ENCODE results near the gene AGAP9. TPM values are rescaled to one million over a fixed set of nuclear protein-coding genes. Genes with fewer than 3 reads are reported as not detected.
A peak's percentile ranks its signal among the peaks of the same experiment; 100 is the strongest.
"Not testable (repeated sequence)": the region's sequence is repeated elsewhere in the genome, so short reads cannot be mapped to it uniquely, and the experiment has no call there.

The AGAP9 gene
- 7.4 TPM for total RNA-seq (2021; ENCODE audit: unreplicated experiment)
- 5.9 and 7.8 TPM in 2 replicates for polyA plus RNA-seq (2012)
- Bru-seq, nascent RNA, result percentile 68 among the genes with signal in this experiment
- percentile 78 among the genes with signal in this experiment for BruChase-seq, experiment 1, labeled RNA remaining after a 6-hour chase
- percentile 79 among the genes with signal in this experiment for BruChase-seq, experiment 2, labeled RNA remaining after a 2-hour chase
- long read RNA-seq, partial matches to known transcripts, result 0 of 1 reads
- long read RNA-seq, other reads (novel, unspliced or antisense), result 1 of 1 reads

DNA sequence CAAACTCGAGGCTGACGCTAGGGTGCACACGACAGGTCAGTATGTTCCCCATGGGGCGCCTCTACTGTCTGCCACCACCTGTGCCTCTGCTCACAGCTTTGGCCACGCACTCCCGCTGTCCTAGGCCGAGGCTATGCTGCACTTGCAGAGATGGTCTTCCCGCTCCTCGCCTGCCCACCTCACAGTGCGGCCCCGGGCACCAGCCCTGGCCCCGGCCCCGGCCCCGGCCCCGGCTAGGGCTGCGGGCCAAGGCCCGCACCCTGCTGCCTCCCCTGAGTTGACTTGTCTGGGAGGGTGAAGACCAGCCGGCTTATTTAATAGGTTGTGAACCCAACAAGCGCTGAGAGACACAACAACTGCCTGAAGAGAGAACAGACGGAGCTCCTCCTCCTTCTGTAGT is at the start of gene AGAP9:
TSS of gene AGAP9 (minus strand) at position 164 of the 400 bp plus-strand sequence. CDS start at position 52, 112 bp downstream.
- H2AFZ ChIP-seq (ENCODE audit: low read depth, low read length, poor library complexity, severe bottlenecking); H3K79me2 ChIP-seq (ENCODE audit: insufficient read depth, low read length); H3K4me2 ChIP-seq (ENCODE audit: low read length); H4K20me1 ChIP-seq (ENCODE audit: insufficient read depth); H3K9me2 ChIP-seq (ENCODE audit: insufficient read depth); BruUV-seq (replicated peaks); H3K27me3 ChIP-seq (ENCODE audit: insufficient read depth, low read length); DNase-seq (ENCODE audit: low read depth, low spot score); ATAC-seq; H3K9ac ChIP-seq (ENCODE audit: low read length); RAD21 ChIA-PET (ENCODE audit: low non-redundant PET in 1 of 2, low total read pairs in 2 of 2, uncharacterized antibody in 2 of 2, unreplicated experiment in 2 of 2); H3K27ac ChIP-seq (ENCODE audit: low read depth, low read length); H3K4me3 ChIP-seq (replicated peaks in 1 of 2; ENCODE audit: low read depth in 1 of 2, low read length in 2 of 2); intact Hi-C loops (cut with micrococcal nuclease); H3K4me1 ChIP-seq (ENCODE audit: control insufficient read depth in 1 of 2, insufficient read depth in 2 of 2, low read length in 2 of 2); H3K9me3 ChIP-seq (ENCODE audit: control insufficient read depth in 1 of 2, insufficient read depth in 1 of 2, low read depth in 1 of 2, low read length in 2 of 2); CTCF ChIA-PET; H3K36me3 ChIP-seq (ENCODE audit: control insufficient read depth in 1 of 2, insufficient read depth in 2 of 2, low read length in 2 of 2); POLR2A ChIA-PET: not testable (repeated sequence)

DNA sequence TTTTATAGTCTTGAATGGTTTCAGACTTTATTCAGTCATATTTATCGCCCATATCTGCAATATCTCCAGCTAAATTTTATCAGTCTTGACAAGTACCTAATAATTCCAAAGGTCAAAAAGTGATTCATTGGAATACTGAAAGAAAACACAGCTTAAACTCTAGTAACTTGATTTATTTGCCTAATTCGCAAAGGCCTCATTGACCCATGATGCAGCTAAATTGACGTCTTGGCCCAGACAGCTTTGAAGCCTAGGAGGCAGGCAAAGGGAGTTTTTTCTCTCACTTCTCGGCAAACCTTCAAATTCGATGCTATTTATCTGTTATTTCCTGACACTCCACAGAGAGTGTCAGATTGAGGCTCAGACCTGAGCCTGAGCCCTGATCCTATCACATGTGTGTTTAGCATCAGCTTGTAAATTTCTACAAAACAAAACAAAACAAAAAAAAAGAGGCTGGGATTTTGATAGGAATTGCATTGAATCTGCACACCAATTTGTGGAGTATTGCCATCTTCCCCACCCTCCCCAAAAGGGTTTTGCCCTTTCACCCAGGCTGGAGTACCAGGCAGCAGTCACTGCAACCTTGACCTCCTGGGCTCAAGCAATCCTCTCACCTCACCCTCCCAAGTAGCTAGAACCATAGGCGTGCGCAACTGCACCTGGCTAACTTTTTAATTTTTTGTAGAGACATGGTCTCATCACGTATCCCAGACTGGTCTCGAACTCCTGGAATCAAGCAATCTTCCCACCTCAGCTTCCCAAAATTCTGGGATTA is 47.9 kb upstream of the AGAP9 start:
- H3K4me1 ChIP-seq (ENCODE audit: control insufficient read depth in 1 of 2, insufficient read depth in 2 of 2, low read length in 2 of 2); CTCF ChIA-PET; H2AFZ ChIP-seq (ENCODE audit: low read depth, low read length, poor library complexity, severe bottlenecking); H3K79me2 ChIP-seq (ENCODE audit: insufficient read depth, low read length); H3K36me3 ChIP-seq (ENCODE audit: control insufficient read depth in 1 of 2, insufficient read depth in 2 of 2, low read length in 2 of 2); H3K9me2 ChIP-seq (ENCODE audit: insufficient read depth); intact Hi-C loops (cut with micrococcal nuclease); DNase-seq (ENCODE audit: low read depth, low spot score); ATAC-seq; H3K27ac ChIP-seq (ENCODE audit: low read depth, low read length); H3K4me2 ChIP-seq (ENCODE audit: low read length); RAD21 ChIA-PET (ENCODE audit: low non-redundant PET in 1 of 2, low total read pairs in 2 of 2, uncharacterized antibody in 2 of 2, unreplicated experiment in 2 of 2); H3K9me3 ChIP-seq (ENCODE audit: control insufficient read depth in 1 of 2, insufficient read depth in 1 of 2, low read depth in 1 of 2, low read length in 2 of 2); H3K9ac ChIP-seq (ENCODE audit: low read length); H4K20me1 ChIP-seq (ENCODE audit: insufficient read depth); POLR2A ChIA-PET; H3K4me3 ChIP-seq (replicated peaks in 1 of 2; ENCODE audit: low read depth in 1 of 2, low read length in 2 of 2); BruUV-seq (replicated peaks); H3K27me3 ChIP-seq (ENCODE audit: insufficient read depth, low read length): not testable (repeated sequence)

DNA sequence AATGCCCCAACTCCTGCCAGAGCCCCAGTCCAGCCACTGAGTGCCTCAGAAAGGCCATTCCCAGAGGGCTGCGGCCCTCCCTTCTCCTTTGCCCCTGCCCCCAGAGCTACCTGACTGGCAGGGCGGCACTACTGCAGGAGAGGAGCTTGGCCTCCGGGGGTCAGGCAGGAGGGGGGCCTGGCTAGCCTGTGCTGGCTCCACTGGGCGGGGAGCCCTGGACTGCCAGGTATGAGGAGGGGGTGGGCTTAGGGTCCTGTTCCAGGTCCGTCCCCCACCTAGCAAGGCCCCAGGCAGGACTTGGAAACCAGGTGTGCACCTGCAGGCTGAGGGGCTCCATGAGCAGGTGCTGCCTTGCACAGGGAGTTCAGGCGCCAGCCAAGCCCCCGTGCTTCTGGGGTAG is 43.3 kb upstream of the AGAP9 start:
- H3K4me3 ChIP-seq (replicated peaks in 1 of 2; ENCODE audit: low read depth in 1 of 2, low read length in 2 of 2); RAD21 ChIA-PET (ENCODE audit: low non-redundant PET in 1 of 2, low total read pairs in 2 of 2, uncharacterized antibody in 2 of 2, unreplicated experiment in 2 of 2); ATAC-seq; H3K9me3 ChIP-seq (ENCODE audit: control insufficient read depth in 1 of 2, insufficient read depth in 1 of 2, low read depth in 1 of 2, low read length in 2 of 2); BruUV-seq (replicated peaks); H3K36me3 ChIP-seq (ENCODE audit: control insufficient read depth in 1 of 2, insufficient read depth in 2 of 2, low read length in 2 of 2); H3K79me2 ChIP-seq (ENCODE audit: insufficient read depth, low read length); intact Hi-C loops (cut with micrococcal nuclease); DNase-seq (ENCODE audit: low read depth, low spot score); H3K27me3 ChIP-seq (ENCODE audit: insufficient read depth, low read length); H3K4me1 ChIP-seq (ENCODE audit: control insufficient read depth in 1 of 2, insufficient read depth in 2 of 2, low read length in 2 of 2); POLR2A ChIA-PET; H2AFZ ChIP-seq (ENCODE audit: low read depth, low read length, poor library complexity, severe bottlenecking); H3K4me2 ChIP-seq (ENCODE audit: low read length); H3K9ac ChIP-seq (ENCODE audit: low read length); H3K27ac ChIP-seq (ENCODE audit: low read depth, low read length); H4K20me1 ChIP-seq (ENCODE audit: insufficient read depth); H3K9me2 ChIP-seq (ENCODE audit: insufficient read depth); CTCF ChIA-PET: not testable (repeated sequence)

DNA sequence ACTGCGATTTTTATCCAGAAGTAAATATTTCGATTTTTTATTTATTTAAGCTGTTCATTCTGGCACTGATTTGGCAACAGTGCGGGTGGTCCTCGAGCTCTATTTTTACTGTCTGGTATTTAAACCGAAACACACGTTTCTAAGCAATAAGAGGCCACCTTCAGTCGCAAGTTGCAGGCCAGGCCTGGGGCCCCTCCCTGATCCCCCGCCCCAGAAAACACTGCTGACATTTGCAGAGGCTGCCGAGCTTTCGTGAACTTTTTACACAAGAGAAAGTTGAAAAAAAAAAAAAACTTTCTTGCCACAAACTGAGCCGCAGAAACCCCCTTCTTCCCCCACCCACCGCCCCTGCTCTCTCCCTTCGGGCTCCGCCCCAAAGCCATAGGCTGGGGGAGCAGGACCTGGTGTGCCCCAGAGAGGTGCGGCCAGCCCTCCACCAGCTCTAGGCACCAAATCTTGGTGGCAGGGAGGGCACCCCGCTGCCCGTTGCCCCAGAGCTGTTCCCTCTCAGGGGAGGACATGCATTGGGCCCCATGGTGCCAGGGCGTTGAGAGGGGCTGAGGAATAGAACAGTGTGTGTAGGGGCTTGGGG is 42.8 kb upstream of the AGAP9 start:
- ATAC-seq; DNase-seq (ENCODE audit: low read depth, low spot score); H2AFZ ChIP-seq (ENCODE audit: low read depth, low read length, poor library complexity, severe bottlenecking); H3K4me2 ChIP-seq (ENCODE audit: low read length); H4K20me1 ChIP-seq (ENCODE audit: insufficient read depth); H3K4me3 ChIP-seq (replicated peaks in 1 of 2; ENCODE audit: low read depth in 1 of 2, low read length in 2 of 2); H3K27ac ChIP-seq (ENCODE audit: low read depth, low read length); POLR2A ChIA-PET; CTCF ChIA-PET; RAD21 ChIA-PET (ENCODE audit: low non-redundant PET in 1 of 2, low total read pairs in 2 of 2, uncharacterized antibody in 2 of 2, unreplicated experiment in 2 of 2); H3K79me2 ChIP-seq (ENCODE audit: insufficient read depth, low read length); H3K9ac ChIP-seq (ENCODE audit: low read length); H3K27me3 ChIP-seq (ENCODE audit: insufficient read depth, low read length); H3K4me1 ChIP-seq (ENCODE audit: control insufficient read depth in 1 of 2, insufficient read depth in 2 of 2, low read length in 2 of 2); H3K9me3 ChIP-seq (ENCODE audit: control insufficient read depth in 1 of 2, insufficient read depth in 1 of 2, low read depth in 1 of 2, low read length in 2 of 2); H3K36me3 ChIP-seq (ENCODE audit: control insufficient read depth in 1 of 2, insufficient read depth in 2 of 2, low read length in 2 of 2); intact Hi-C loops (cut with micrococcal nuclease); BruUV-seq (replicated peaks); H3K9me2 ChIP-seq (ENCODE audit: insufficient read depth): not testable (repeated sequence)
